MCF 10A (cell line): ENCODE measurements around the gene HBD. TPM values are rescaled to one million over a fixed set of nuclear protein-coding genes. Genes with fewer than 3 reads are reported as not detected.

ENCODE experiments used
- BruUV-seq: library from RNA; stranded (reverse); fragments of 400-500 nt; replicated peaks from 2 replicates; lab custom pipeline; 2021; lab: Mats Ljungman, UMichigan
- CTCF ChIA-PET: fragments of 300-600 bp; sonication (Branson Sonifier 250); formaldehyde crosslinking; extraction: SDS; loops from one replicate; lab custom pipeline; 2021; ENCODE audit warnings: antibody characterized with exemption, inconsistent platforms; lab: Yijun Ruan, JAX
- POLR2A ChIA-PET: fragments of 300-600, 350-650 bp; sonication (Branson Sonifier 250); formaldehyde crosslinking; extraction: SDS; loops from one replicate; lab custom pipeline; 2020; ENCODE audit warnings: antibody characterized with exemption, inconsistent platforms; lab: Yijun Ruan, JAX
- DNase-seq: peaks from one replicate; pipeline ENCODE4 v3.0.0-alpha.2; 2018; ENCODE audit not compliant: unreplicated experiment
- H3K27ac Mint-ChIP-seq: one replicate; pipeline ENCODE4 v1.8.0; 2022; ENCODE audit warnings: mild to moderate bottlenecking, low read depth, mixed read lengths; ENCODE audit not compliant: unreplicated experiment
- H3K27me3 Mint-ChIP-seq: one replicate; pipeline ENCODE4 v1.8.0; 2022; ENCODE audit warnings: mixed read lengths; ENCODE audit not compliant: insufficient read depth, unreplicated experiment
- H3K36me3 Mint-ChIP-seq: one replicate; pipeline ENCODE4 v1.8.0; 2022; ENCODE audit warnings: mild to moderate bottlenecking, moderate library complexity, mixed read lengths; ENCODE audit not compliant: insufficient read depth, unreplicated experiment
- H3K4me1 Mint-ChIP-seq: one replicate; pipeline ENCODE4 v1.8.0; 2022; ENCODE audit warnings: mixed read lengths; ENCODE audit not compliant: insufficient read depth, unreplicated experiment
- H3K4me3 Mint-ChIP-seq: one replicate; pipeline ENCODE4 v1.8.0; 2022; ENCODE audit warnings: mild to moderate bottlenecking, moderate library complexity, mixed read lengths; ENCODE audit not compliant: unreplicated experiment
- H3K9me3 Mint-ChIP-seq: one replicate; pipeline ENCODE4 v1.8.0; 2022; ENCODE audit warnings: mixed read lengths; ENCODE audit not compliant: unreplicated experiment
- CTCF ChIP-seq: fragments of 200-600 bp; IDR thresholded peaks from one replicate; pipeline ENCODE4 v1.8.0; 2022; ENCODE audit warnings: antibody characterized with exemption, mild to moderate bottlenecking; ENCODE audit not compliant: unreplicated experiment
- intact Hi-C: fragments of 100-400 bp; cut with micrococcal nuclease; formaldehyde crosslinking; loops from 2 replicates; pipeline ENCODE4 v1.14.1; 2022
- total RNA-seq: library from RNA; stranded (reverse); gene quantifications from 2 replicates; pipeline ENCODE4 v1.2.3, GENCODE V29; 2022

HBD gene
- total RNA-seq, 1 experiment from 2014 or later: not detected

- no peak overlapping the region for H3K4me3 Mint-ChIP-seq
- BruUV-seq: no TSS peak
- CTCF ChIA-PET: interaction anchor here (1.1 to 1.2 kb wide), 2 partner anchors 14 to 73 kb away, joined by 3 read pairs; no protein-coding TSS in a partner anchor
- no peaks in the 10 kb centered on the region for H3K36me3 Mint-ChIP-seq
- intact Hi-C loops: no loop called here
- H3K4me1 Mint-ChIP-seq: peaks cover 12% of the 10 kb centered on the region
- H3K27ac Mint-ChIP-seq: no peak overlapping the region
- H3K9me3 Mint-ChIP-seq: no peaks in the 10 kb centered on the region
- no peaks in the 10 kb centered on the region for H3K27me3 Mint-ChIP-seq
- POLR2A ChIA-PET: no interaction called here
- TF ChIP-seq CTCF: no peak
- DNase-seq: no peak
Measured at GRCh38 chr11:5276697-5277096, 42.4 kb upstream of the HBD start.

- POLR2A ChIA-PET: interaction anchor here (0.6 kb wide), 1 partner anchor 10 kb away, joined by 3 read pairs; no protein-coding TSS in a partner anchor
- intact Hi-C loops: no loop called here
- H3K9me3 Mint-ChIP-seq: no peaks in the 10 kb centered on the region
- TF ChIP-seq CTCF: no peak
- CTCF ChIA-PET: interaction anchor here (0.5 to 1.1 kb wide), 4 partner anchors 15 to 532 kb away, joined by 3 read pairs; no protein-coding TSS in a partner anchor
- DNase-seq: no peak
- H3K27ac Mint-ChIP-seq: no peak overlapping the region
- no peak overlapping the region for H3K4me3 Mint-ChIP-seq
- BruUV-seq: no TSS peak
- no peaks in the 10 kb centered on the region for H3K36me3 Mint-ChIP-seq
- peaks cover 8% of the 10 kb centered on the region for H3K4me1 Mint-ChIP-seq
- H3K27me3 Mint-ChIP-seq: no peaks in the 10 kb centered on the region
Measured at GRCh38 chr11:5275369-5276110, 41.3 kb upstream of the HBD start.

GRCh38 chr11:5274395-5274794 lies 40.1 kb upstream of the HBD start:
- POLR2A ChIA-PET: no interaction called here
- Mint-ChIP-seq H3K27me3 (no peaks in the 10 kb centered on the region), H3K9me3 (no peaks in the 10 kb centered on the region), H3K36me3 (no peaks in the 10 kb centered on the region), H3K27ac (no peak overlapping the region), H3K4me3 (no peak overlapping the region), H3K4me1 (no peaks in the 10 kb centered on the region)
- no TSS peak for BruUV-seq
- DNase-seq: no peak
- intact Hi-C loops: no loop called here
- CTCF ChIA-PET: no interaction called here
- TF ChIP-seq CTCF: no peak

GRCh38 chr11:5272395-5273017 lies 38.2 kb upstream of the HBD start:
- Mint-ChIP-seq H3K27ac (no peak overlapping the region), H3K9me3 (no peaks in the 10 kb centered on the region), H3K4me1 (no peaks in the 10 kb centered on the region), H3K27me3 (peaks cover 14% of the 10 kb centered on the region), H3K36me3 (no peaks in the 10 kb centered on the region), H3K4me3 (no peak overlapping the region)
- TF ChIP-seq CTCF: no peak
- no peak for DNase-seq
- POLR2A ChIA-PET: no interaction called here
- intact Hi-C loops: no loop called here
- CTCF ChIA-PET: no interaction called here
- no TSS peak for BruUV-seq
